CD1c-positive myeloid dendritic cell (primary cell): ENCODE data around the gene LYRM4.

ENCODE experiments used
- DNase-seq: peaks from one replicate; pipeline ENCODE4 v3.0.0-alpha.2; 2016; ENCODE audit errors: extremely low spot score

LYRM4 gene

DNA sequence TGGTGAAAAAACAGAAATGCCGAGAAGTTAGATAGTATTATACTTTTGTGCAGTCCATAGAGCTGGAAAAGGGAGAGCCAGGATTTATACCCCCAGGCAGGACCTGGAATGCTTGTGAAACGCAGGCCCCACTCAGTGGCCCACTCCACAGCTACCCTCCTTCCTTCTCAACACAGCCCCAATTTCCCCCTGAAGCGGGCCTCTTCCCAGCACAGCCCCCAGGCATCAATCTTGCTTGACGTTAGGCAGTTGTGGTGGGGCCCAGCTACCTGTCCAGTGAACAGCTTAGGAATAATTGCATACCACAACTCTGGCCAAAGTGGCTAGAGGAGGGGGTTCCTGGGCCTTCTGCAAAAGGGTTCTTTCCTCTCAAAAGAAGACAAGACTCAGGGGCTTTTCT lies 114.4 kb downstream of the LYRM4 start:
- no peak for DNase-seq

DNA sequence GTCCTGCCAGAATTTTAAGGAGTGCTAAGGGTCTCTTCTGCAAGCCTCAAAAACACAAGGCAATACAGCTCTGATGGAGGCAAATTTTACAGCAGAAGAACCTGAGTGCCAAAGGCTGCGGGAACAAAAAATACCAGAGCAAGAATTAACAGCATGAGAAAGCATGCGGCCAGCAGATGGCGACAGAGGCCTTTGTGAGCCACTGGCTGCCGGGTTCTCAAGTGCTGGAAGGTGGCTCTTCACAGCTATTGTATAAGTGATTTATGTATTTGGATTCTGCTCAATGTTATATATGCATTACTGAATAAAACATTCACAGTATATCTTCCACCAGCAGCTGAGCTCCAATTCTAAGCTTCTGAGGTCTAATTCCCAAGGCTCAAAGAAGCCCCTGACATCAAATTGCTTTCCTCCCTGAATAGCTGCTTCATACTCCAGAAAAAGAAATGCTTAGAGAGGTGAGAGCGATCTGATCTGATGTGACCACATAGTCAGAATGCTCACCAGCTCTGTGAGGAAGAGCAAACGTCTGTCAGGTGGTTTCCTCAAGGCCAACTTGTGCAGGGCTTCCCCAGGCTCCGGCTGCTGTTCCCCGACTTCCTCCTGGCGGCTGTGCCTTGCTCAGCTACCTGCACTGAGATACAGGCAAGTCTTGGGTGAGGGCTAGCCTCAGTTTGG lies 117.0 kb downstream of the LYRM4 start:
- peak; percentile 81 for DNase-seq

DNA sequence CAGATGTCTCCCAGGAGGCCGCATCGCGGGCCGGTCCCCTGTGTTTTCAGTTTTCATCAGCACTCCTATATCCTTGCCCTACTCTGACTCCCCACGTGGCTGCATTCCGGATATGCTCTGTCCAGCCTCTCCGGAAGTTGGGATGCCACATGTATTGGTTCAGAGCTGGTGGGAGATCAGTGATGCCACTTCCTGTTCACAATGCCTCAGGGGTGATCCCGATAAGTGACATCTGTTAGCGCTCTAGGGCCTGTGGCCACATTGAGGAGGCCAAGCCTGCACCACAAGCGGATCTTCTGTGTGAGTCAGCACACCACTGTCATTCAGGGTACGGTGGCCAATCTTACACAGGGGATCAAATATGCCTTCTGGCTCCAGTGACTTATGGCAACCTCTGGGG lies 117.8 kb downstream of the LYRM4 start:
- peak; percentile 17 for DNase-seq

DNA sequence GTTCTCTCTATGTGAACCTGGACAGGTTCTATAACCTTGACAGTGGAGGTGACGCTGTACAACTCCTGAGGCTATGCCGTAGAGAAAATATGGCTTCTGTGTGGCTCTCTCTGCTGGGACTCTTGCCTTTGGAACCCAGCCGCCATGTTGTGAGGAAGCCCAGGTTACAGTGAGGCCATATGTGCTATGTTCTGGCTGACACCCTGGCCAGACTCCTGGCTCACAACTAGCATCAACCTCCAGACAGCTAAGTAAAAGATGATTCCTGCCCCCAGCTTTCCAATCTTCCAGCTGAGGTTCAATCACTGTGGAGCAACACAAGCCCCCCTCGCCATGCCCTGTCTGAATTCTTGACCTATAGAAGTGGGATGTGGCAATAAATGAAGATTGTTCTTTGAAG lies 118.6 kb downstream of the LYRM4 start:
- DNase-seq: no peak

DNA sequence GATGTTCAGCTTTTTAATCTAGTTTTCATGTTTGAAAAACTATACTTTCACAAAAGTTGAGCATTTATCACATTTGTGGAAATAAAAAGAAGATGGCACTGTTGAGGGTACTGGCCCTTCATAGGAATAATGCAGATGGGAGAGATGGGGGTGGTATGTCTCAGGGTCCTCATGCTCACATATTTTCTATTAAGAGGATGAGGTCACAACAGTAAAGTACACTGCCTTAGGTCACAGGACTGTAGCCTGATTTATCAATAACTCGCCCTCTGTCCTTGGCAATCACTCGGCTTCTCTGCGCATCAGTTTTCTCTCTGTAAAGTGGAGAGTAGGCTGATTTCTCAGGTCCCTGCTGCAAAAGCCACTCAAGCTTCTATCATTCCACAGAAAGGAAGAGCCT lies 119.7 kb downstream of the LYRM4 start:
- no peak for DNase-seq

DNA sequence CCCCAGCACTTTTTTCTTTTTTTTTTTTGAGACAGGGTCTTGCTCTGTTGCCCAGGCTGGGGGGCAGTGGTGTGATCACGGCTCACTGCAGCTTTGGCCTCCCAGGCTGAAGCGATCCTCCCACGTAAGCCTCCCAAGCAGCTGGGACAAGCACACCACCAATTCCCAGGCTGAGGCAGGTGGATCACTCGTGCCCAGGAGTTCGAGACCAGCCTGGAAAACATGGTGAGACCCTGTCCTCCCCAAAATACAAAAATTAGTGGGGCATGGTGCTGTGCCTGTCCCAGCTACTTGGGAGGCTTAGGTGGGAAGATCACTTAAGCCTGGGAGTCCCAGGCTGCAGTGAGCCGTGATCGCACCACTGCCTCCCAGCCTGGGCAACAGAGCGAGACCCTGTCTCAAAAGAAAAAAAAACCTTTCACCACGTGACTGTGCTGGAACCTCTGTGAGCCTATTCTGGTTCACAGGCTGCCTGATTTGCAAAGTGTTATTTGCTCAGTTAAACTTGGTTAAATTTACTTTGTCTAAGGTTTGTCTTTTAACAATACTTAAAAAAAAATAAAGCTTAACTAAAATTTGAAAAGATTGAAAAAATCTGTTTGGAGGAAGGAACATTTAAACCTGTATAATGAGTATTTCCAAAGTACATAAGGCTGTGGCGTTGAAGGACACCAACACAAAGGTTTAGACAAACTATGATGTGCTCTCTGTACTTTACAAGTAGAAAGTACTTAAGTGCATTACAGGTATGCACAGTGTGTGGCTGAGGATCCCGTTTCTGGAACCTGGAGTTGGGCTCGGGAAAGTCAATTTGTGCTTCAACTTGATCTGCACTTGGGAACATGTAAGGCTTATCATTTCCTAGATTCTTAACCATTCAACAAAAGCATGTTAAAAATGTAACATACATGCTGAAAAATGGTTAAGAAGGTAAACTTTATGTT lies 120.7 kb downstream of the LYRM4 start:
- DNase-seq: no peak

DNA sequence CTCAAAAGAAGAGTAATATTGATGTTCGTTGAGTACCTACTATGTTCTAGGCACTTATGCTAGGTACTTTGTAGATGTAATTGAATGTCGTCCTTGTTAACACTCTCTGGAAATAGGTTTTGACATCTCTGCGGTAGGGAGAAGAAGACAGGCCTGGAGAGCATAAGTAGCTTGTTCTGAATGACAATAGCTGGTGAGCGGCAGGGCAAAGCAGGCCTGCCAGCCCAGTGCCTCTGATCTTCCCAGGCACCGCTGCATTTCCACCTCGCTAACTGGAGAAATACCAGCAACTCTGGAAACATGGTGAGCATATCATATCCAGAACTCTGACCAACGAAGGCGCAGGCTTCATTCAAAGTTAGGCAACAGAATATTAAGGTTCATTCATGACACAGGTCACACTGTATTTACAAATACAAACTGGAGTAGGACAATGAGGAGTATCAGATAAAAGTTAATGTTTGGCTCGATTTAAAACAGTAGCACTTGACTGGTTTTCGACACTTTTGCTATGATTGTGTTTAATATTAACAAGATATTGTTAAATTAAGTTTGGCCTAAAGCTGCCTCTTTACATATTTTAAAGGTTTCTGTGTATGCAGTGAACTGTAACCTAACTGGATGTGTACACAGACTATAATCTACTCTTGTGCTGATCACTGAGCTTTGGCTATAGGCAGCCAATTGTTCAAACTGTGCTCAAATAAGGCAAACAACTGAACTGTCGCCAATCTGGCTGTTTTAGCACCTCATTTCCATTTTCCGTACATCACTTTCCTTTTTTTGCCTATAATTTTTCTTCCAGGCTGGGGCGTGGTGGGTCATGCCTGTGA lies 121.5 kb downstream of the LYRM4 start:
- no peak for DNase-seq

DNA sequence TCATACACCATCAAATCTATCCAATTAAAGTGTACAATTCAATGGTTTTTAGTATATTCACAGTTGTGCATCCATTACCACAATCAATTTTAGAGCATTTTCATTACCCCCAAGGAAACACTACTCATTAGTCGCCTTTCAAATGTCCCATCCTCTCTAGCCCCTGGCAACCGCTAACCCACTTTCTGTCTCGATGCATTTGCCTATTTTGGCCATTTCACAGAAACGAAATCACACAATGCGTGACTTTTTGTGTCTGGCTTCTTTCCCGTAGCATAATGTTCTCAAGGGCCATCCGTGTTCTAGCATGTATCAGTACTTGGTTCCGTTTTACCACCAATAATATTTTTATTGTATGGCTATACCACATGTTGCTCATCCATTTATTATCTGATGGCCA lies 123.9 kb downstream of the LYRM4 start:
- DNase-seq: no peak

DNA sequence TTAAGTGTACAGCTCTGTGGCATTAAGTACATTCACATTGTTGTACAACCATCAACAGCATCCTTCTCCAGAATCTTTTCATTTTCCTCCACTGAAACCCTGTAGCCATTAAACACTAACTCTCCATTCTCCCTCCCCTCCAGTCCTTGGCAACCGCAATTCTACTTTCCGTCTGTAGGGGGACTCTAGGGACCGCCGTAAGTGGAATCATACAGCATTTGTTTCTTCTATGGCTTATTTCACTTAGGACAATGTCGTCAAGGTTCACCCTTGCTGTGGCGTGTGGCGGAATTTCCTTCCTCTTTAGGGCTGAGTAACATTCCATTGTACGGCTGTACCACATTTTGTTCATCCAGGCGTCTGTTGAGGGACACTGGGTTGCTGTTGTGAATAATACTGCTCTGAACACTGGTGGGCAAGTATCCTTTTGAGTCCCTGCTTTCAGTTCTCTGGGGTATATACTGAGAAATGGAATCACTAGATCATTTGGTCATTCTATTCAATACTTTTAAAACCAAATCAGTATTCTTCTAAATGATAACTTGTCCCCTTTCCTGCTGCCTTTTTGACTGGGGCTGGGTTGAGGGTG lies 124.9 kb downstream of the LYRM4 start:
- peak; percentile 35 for DNase-seq

DNA sequence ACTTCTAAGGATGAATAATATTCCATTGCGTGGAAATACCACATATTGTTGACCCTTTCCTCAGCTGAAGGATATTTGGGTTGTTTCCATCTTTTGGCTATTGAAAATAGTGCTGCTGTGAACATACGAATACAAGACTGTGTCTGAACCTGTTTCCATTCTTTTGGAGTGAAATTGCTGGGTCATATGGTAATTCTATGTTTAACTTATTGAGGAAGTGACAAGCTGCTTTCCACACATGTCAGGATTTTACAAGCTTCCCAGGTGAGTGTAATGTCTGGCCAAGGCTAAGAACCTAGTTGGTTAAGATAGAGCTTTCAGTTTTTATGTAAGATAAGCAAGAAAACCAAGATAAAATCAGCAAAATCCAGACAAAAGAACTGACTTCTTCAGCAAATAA lies 126.8 kb downstream of the LYRM4 start:
- no peak for DNase-seq

DNA sequence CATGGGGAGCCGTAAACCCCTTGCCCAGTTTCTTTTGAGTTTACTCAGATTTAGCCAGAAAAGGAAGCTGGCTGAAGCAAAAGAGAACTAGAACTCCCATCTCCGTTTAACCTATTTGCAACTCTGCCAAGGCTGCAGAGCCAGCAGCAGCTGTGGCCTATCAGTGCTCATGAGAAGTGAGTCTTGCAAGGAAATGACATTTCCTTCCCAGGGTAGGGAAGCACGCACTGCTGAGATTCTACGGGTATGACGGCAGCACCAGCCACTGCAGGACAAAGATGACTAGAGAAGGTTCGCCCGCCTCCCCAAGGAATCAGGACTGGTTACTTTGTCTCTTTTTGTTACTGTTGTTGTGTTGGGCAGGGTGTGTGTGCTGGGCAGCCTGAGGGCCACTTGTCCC lies 128.0 kb downstream of the LYRM4 start:
- peak; percentile 78 for DNase-seq

DNA sequence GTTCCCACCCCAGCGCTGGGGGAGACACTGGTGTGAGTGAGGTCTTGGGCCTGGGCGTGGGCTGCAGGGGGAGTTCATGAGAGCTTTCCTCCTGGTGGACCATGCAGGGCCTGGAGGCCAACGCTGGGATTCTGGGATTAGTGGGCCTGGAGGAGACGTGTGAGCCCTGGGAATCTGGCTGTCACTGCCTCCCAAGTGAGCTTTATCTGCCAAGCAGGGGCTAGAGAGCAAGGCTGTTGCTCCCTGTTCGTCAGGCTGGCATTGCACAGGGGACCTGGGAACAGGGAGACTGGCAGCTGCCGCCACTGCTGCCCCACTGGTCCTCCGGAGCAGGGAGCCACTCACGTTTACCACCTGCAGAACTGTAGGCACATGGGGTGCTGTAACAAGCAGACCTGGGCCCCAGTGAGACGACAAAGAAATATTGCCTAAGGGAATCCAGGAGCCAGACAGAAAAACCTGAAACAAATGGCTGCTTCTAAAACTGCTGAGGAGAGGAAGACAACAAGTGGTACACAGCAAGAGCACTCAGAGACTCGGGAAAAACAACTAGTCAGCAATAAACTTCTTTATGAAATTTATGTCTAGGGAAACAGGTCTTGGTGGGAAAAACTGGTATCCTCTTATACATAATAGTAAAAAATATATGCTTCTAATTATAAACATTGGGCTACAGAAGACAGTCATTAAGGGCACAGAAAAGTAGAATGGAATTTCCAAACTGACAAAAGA lies 130.4 kb downstream of the LYRM4 start:
- DNase-seq: no peak

DNA sequence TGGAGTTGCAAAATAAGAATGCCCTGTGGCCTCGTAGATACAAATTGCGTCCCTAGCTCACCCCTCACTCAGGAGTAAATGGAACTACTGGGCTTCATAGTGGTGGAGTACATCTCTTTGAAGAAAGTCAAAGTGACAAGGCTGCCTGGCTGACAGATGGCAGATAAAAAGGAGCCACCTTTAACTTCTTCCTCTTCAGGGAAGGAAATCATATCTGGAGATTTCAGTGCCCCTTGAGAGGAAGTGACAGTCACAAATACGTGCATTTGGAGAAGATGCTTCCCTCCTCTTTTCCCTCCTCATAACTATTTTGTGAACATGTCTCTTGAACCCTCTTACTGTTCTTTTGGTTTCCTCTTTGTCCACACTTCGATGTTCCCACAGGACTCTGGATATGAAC lies 132.4 kb downstream of the LYRM4 start:
- no peak for DNase-seq

DNA sequence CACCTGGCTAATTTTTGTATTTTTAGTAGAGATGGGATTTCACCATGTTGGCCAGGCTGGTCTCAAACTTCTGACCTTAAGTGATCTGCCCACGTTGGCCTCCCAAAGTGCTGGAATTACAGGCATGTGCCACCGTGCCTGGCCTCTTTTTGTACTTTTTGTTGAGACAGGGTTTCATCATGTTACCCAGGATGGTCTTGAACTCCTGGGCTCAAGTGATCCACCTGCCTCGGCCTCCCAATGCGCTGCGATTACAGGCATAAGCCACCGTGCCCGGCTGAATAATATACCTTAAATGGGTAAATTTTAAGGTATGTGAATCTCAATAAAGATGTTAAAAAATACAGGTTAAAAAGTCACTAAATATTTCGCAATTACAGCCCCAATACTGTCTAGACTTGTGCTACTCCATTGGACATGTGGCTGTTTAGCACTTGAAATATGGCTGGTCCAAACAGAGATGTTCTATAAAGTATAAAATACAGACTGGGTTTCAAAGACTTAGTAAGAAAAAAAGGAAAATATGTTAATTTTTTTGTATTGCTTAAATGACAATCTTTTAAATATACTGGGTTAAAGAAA lies 133.6 kb downstream of the LYRM4 start:
- DNase-seq: no peak

DNA sequence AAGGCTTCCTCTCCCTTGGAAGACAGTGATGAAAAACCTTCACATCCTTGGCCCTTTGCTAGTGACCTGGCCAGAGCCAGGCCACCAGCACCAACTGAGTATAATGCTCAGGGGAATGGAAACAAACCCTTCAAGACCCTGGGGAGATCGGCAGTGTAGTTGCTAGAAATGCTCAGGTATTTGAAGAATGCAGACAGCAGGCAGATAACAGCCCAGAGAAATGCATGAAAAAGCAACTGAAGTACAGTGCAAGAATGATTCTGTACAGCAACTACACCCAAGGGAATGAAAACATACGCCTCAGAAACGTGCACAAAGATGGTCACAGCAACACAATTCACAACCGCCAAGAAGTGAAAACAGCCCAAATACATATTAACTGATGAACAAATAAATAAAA lies 134.5 kb downstream of the LYRM4 start:
- no peak for DNase-seq

DNA sequence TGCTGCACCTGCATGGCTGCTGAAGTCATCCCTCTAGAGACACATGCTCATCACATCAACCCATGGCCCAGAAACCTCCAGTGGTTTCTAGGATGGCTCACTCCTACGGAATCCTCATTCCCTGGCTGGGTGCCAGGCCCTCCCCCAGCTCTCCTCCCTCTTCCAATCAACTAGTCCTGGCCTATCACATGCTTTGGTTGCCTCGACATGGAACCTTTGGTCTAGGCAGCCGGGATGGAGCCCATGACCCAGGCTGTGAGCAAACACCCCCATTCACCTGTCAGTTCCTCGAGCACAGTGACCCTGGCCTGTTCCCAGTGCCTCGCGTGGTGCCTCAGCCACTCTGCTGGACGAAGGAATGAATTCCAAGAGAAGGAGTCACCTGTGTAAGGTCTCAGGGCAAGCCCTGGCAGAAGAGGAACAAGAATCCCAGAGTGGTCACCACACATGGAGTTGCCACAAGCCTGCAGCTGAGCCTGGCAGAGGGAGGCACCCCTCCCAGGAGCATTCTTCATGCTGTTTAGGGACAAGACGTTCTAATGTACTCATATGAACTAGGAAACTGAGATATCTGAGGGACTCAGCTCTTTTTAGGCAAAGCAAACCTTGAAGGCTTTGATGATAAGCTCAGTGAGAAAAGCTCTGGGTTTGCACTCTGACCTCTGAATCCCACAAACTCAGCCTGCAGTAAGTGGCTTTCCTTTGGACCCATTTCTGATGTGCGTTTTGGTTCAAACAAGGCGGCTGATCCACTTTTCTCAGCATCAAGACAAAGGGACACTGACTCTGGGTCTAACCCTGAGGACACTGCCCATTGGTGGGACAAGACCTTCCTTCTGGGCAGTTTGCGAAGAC lies 135.4 kb downstream of the LYRM4 start:
- no peak for DNase-seq

DNA sequence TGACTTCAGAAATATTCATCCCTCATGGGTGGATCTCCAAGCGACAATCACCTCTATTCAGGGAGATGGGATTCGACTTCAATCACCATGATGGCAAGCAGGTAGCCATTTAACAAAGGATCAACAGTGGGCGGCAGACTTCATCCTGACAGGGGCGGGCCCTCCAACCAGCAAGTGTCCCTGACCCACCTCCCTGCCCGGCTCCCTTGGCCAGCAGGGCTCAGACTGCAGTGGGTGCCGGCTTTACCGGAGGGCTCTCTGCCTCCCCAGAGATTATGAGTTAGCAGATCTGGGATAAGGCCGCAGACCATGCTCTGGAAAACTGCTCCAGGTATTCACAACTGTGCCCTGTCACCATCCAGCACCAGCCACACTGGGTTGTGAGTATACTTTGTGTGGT lies 136.2 kb downstream of the LYRM4 start:
- no peak for DNase-seq

DNA sequence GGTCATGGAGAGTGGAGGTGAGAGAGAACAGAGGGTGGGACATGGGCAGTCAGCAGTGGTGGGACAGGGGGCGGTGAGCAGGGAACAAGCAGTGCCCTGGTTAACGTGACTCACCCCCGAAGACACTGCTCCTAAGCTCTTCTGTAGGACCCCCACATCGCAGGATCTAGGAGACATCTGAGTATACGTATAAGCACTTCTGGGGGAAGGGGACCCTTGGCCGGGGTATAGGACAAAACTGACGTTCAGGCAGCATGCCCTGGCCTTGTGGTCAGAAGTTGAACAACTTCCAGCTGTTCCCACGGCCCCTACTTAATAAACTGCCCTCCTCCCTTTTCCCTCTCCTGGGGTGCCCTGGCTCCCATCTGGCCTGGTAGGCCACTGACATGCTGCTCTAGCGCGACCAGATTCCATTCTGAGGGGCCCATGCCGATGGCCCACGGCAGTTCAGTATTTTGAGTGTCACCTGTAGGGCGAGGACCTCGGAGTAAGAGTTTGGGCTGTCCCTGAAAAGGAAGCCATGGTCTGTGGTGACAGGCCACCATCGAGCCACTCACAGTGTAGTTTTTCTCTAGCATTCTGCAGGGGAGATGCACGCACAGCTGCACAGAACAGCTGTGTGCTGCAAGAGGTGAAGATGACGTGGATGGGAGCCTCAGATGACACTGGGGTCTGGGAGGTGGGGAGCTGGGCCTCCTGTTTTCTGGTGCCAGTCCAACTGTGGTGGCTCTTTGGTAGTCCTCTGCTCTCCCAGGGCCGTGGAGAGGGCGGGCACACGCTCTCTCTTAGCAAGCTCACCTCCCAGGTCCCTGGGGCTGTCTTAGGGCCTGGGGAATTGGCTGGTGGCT lies 137.2 kb downstream of the LYRM4 start:
- no peak for DNase-seq

DNA sequence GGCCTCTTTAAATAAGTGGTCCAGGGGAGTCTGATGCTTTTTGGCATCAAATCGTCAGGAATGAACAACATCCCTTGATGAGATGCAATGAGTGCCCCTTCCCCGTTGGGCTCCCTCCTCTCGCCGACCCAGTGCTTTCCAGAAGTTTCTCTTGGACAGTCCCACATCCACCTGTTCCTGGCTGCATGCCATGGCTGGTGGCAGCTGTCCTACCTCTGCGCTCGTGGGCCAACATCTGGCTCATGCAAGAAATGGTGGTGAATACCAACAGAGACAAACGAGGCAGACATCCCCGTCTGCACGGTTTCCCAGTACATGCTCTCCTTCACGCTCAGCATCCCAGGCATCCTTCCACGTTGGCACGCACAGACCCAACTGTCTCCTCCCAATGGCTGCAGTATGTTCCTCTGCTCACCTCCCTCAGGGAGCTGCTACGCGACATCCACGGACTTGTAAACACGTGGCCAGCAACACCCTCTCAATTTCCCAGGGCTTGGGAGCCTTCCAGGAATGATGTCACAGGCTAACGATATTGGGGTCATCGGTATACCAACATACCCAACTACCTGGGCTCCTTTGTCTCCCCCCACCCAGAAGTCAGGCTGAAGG lies 138.1 kb downstream of the LYRM4 start:
- DNase-seq: no peak
